SHP77 treated with DMSO at 0.1 percent for 48 hours (cell line): Measurements from ENCODE around the gene NELL1.
"Not testable (repeated sequence)": the region's sequence is repeated elsewhere in the genome, so short reads cannot be mapped to it uniquely, and the experiment has no call there.

Source experiments
- DNase-seq: peaks from one replicate; lab custom pipeline; 2025; lab: John Stamatoyannopoulos, UW

The NELL1 gene

DNA sequence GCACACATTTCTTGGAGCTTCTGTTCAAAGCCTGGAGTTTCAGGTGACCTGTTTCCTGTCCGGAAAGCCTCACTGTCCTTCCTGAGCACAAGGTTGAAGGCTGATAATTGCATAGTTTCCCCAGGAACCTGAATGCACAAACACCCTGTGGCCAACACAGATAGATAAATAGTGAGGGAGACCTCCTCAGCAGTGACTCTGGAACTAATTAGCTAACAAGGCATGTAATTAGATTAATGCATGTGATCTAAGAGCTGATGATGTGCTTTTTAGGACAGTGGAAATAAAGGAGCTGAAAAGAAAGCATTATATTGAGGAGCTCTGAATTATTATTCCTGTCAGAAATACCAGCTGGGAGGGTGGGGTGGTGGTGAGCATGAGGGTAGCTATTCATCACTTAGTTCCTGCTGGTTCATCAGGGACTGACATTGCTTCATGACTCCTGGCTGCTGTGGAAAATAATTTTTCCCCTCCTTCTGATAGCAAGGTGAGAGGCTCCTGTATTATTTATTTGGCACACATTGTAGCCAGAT is 101.1 kb downstream of the NELL1 start:
- no peak for DNase-seq

DNA sequence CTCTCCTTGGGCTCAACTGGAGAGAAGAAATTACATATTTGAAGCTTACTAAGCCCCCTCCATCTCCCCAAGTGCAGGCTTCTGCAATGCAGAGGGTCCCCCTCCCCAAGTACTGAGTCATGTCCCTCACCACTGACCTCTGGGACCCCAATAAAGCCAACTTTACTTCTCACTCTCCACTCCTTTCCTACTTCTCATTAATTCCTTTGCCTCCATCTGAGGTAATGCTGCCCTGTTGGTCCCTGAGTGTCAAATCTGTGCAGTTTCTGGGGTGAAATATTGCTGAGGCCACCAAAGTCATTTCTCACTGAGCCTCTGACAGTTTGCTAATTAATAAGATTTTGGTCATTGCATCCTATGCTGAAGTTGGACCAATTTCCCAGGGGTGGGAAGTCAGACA is 101.6 kb downstream of the NELL1 start:
- DNase-seq, result no peak

GRCh38 chr11:20771681-20772080 is 102.3 kb downstream of the NELL1 start:
- no peak for DNase-seq

DNA sequence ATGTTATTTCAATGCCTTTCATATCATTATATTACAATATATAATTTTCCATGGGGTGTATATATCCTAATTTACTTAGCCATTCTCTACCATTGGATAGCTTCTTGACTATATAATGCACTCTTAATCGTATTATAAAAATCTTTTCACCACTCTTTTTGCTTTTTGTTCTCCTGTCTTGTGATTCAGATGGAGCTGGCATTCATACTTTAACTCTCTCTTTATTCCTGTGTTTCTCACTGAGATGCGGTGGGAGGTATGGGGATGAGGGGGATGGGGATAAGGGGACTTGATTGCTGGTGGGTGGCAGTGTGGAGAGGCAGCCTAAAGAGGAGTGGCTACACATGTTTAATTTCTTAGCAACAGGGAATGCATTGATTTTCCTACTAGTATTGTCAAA is 105.9 kb downstream of the NELL1 start:
- no peak for DNase-seq

DNA sequence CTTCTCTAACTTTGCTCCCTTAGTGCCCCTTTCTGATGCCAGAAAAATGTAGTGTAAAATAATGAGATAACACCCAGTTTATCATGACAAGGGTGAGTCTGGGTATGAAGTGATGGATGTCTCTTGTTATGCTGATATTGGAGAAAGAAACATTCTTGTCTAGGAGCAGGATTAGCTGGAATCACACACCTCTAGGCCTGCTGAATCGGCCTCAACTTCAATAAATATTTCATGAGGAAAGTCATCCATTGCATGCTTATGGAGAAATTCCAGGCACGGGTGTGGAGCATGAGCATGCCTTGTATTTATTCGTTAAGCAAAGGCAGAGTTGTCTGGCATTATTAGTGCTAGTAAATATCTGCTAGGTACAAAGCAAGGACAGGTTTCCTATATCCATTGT is 113.4 kb downstream of the NELL1 start:
- no peak for DNase-seq

DNA sequence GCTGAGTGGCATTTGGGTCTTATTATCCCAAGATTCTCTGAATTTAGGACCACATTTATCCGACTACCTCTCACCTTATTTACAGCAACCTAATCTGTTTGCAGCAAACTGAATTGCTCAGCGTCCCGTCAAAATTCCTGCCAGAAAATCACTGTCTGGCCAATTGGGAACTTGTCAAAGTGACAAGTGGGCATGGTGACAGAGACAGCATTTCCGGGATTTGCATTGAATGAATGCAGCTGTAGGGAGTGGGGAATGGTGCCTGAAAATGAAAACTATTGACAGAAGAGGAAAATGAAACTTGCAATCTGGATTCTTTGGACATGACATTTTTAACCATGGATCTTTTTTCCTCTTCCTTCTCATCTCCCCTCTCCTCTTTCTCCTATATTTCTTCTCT is 113.8 kb downstream of the NELL1 start:
- DNase-seq, result no peak

DNA sequence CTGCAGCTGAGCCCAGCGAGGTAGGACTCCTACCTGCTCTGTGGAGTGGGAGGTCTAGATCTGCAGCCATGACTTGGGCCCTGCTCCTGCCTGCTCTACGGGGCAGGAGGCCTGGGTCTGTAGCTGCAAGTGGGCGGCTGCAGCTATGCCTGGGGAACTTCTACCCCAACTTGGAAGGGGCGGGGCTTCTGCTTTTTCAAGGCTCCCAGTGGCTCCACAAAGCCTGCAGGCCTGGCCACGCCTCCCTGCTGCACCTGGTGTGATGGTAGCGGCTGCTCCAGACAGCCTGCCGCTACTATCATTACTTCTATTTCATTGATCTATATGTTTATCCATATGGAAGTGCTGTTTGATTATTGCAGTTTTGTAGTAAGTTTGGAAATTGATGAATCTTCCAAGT is 121.2 kb downstream of the NELL1 start:
- no peak for DNase-seq

DNA sequence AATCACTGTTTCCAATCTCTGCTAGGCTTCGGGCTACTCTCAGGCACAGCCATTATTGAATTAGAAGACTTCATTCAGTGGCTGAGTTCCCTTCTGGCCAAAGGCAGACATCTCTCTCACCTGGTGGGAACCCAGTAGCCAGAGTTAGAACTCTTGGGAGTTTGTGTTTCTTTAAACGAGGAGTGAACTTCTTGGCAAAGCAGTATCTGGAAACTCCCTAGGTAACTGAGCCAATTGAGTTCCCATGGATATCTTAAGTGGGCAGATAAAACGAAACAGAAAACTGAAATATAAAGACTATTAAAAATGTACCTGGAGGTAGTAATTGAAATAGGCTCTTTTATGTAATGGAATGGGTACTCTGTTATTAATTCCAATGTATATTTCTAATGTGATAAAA is 125.6 kb downstream of the NELL1 start:
- no peak for DNase-seq

DNA sequence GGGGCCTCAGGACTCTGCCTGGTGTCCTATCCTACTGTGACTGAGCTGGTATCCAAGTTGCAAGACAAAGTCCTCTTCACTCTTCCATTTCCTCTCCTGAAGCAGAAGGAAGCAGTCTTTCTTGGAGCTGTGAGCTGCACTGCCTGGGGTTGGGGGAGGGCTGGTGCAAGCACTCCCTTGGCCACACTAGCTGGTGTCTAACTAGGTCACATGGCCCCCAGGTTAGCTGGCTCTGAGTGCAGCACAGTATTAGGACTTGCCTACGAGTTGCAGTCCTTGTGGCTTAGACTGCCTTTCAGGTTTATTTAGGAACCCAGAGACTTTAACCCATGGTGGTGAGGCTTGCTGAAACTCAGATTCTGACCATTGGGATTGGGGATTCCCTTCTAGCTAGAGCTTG is 138.9 kb downstream of the NELL1 start:
- DNase-seq, result no peak

DNA sequence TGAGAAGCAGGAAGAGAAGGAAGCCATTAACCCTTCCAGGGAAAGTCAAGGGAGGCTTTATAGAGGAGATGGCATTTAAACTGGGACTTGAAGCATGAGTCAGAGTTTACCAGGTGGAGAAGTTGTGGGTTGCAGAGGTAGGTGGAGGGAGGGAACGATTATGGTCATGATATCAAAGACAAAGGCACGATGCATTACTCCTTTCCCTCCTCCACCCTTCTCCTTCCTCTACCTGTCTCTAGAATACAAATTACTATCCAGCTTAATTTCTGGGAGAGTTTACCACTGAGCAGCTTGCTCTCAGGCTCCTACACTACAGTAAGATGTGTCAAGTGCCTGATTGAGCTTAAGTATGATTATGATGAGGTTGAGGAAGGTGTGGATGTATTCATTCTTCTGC is 151.7 kb downstream of the NELL1 start:
- no peak for DNase-seq

DNA sequence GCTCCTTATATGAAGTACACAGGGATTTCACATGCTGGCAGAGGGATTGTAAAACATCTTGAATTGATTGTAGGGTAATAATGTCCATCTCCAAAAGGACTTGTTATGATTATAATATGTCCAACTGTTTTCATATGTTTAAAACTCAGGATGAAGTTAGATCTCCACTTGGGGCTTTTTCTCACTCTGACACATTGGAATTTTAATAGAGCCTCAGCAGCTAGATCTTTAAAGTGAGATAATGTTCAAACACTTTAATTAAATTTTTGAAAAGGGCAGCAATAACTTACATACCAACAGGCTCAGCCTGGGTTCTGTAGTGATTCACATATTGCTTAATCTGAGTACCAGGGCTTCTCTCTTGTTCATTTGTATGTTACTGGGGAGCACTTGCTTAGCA is 152.1 kb downstream of the NELL1 start:
- DNase-seq, result no peak

DNA sequence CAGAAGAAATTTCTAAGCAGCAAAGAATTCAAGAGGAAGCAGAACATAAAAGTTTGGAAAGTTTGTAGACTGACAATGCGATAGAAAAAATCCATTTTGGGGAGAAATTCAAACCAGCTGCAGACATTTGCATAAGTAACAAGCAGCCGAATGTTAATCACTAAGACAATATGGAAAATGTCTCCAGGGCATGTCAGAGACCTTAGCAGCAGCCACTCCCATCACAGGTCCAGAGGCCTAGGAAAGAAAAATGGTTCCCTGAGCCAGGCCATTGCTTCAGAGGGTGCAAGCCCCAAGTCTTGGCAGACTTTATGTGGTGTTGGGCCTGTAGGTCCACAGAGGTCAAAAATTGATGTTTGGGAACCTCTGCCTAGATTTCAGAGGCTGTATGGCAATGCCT is 155.4 kb downstream of the NELL1 start:
- no peak for DNase-seq

- no peak for DNase-seq
Observed at GRCh38 chr11:20835561-20835960, 166.2 kb downstream of the NELL1 start.

DNA sequence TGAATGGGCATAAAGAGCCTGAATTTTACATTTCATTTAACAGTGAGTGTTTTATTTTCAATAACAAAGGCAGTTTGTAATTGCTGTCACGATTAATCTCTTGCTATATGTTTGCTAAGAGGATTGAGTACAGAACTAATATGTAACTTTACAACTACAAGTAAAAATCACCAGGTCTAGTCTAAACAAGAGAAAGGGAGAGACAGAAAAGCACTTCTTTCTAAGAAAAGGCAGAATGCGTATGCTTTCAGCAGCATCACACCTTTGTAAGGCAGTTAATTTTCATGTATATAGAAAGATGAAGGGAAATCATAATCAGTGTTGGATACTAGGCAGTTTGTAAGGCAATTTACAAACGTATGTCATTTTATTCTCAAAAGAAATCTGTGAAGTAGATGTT is 169.8 kb downstream of the NELL1 start:
- DNase-seq, result no peak

- peak; percentile 48 for DNase-seq
Observed at GRCh38 chr11:20840341-20840740, 171.0 kb downstream of the NELL1 start.

DNA sequence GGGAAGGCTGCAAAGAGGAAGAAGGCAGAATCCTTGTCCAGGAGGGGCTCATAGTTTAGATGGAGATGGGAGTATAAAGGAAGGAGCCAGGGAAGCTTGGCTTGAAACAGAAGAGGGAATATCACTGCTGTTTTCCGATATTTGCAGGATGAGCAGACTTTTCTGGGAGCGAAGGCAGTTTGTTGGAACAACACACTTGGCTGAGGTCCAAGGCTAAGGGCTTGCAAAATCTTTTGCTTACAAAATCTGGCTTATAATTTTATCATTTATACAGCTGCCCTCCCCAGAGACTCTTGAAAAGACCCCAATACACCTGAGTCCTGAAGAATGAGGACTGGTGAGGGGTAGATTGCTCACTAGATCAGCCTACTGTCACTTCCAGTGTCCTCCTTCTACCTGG is 174.8 kb downstream of the NELL1 start:
- DNase-seq, result no peak

GRCh38 chr11:20844630-20845029 is 175.2 kb downstream of the NELL1 start:
- peak; percentile 42 for DNase-seq

DNA sequence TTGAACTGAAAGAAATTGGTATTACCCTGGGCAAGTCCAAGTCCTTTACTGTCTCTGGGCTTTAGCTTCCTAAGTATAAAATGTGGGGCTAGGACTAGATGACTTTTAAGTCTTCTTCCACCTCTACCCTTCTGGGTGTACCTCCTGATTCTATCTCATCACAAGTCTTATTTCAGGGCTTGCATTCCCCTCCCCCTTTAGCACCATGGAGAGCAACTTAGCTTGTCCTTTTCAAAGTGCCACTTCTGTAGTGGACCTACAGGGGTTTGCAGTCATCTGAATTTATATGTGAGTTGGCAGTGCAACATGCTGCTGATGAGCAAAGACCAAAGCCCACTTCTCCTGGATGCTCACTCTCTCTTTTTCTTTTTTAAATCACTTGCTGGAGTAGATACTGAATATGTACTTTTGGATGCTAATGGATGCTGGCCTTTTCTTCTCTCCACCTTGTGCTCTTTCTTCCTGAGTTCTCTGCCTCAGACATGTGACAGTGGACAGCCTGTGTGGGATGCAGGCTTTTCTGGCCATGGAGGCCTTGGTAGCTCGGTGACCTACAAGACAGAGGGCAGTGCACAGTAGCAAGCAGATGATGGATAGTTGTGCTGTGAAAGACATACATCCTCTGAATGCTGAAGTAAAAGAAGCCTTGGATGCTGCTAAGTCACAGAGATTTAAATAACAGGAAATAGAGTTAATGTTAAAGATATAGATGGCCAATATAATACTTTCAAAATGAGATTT is 185.0 kb downstream of the NELL1 start:
- no peak for DNase-seq

DNA sequence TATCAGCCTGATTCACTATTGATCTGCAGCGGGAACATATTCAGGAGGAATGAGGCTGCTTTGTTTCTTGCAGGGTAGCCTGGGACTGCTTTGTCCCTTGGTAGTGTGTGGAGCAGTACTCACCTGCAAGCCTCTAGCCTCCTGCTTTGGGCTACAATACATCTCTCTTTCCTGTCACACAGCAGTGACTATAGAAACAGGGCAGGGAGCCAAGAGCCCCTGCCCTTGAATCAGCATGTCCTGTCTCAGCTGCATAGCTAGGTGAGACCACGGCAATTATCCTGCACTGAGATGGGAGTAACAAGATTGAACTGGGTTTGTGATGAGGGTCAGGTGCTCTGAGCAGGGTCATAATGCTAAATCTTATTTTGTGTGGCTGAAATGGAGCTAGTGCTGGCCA is 191.9 kb downstream of the NELL1 start:
- DNase-seq, result no peak

DNA sequence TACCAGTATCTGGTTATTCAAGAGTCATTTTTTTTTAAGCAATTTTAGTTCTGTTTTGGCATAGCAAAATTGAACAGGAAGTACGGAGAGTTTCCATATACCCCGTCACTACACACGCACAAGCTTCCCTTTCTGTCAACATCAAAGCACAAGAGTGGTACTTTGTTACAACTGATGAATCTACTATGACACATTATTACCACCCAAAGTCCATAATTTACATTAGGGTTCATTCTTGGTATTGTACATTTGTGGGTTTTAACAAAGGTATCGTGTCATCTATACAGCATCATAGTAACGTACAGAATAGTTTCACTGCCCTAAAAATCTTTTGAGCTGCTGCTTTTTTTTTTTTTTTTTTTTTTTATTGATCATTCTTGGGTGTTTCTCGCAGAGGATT is 192.9 kb downstream of the NELL1 start:
- DNase-seq, result not testable (repeated sequence)

DNA sequence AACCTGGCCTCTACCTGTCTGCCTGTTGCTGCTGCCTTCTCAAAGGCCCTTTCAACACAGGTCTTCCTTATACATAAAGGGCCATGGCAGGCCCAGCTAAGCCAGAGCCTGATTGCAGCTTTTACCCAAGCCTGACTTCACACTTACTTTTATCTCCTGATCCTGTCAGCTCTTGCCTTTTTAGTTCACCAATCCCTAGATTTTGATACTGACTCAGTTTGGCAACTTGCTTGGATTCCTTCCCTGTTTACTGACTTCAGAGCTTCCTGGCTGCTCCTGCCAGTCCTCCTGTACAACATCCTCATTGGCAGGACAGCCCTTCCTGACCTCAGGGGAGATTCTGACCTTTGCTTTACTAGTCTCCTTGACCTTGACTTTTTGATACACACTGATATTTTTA is 195.2 kb downstream of the NELL1 start:
- DNase-seq, result no peak

- DNase-seq, result no peak
Observed at GRCh38 chr11:20865161-20865560, 195.8 kb downstream of the NELL1 start.

- DNase-seq, result no peak
Observed at GRCh38 chr11:20869123-20869522, 199.7 kb downstream of the NELL1 start.

GRCh38 chr11:20873054-20873453 is 203.7 kb downstream of the NELL1 start:
- DNase-seq, result no peak
